Endothelial cell of umbilical vein (primary cell): ENCODE results near the gene MAPKAPK2. TPM values are rescaled to one million over a fixed set of nuclear protein-coding genes. Genes with fewer than 3 reads are reported as not detected.

Source experiments
- BruUV-seq: library from RNA; stranded (reverse); fragments of 400-500 nt; replicated peaks from 2 replicates; lab custom pipeline; 2021; lab: Mats Ljungman, UMichigan
- CTCF ChIA-PET: fragments of 300-600, 350-600 bp; sonication (Branson Sonifier 250); formaldehyde crosslinking; loops from one replicate; lab custom pipeline; 2021; ENCODE audit warnings: antibody characterized with exemption, inconsistent platforms; lab: Charles Lee
- POLR2A ChIA-PET: fragments of 300-600, 350-600 bp; sonication (Branson Sonifier 250); formaldehyde crosslinking; loops from one replicate; lab custom pipeline; 2021; ENCODE audit warnings: antibody characterized with exemption, inconsistent platforms; lab: Charles Lee
- DNase-seq: peaks from one replicate; pipeline ENCODE4 v3.0.0-alpha.2; 2011; ENCODE audit warnings: low read depth, low spot score
- FAIRE-seq: peaks from 2 replicates; lab custom pipeline; 2011; peaks lifted over from hg19 to GRCh38; lab: Jason Lieb, UNC
- H2AFZ ChIP-seq: 2 replicates; pipeline ENCODE4 v1.6.0; 2012; ENCODE audit warnings: low read depth, low read length, control low read depth, inconsistent platforms
- H3K27ac ChIP-seq: 2 replicates; pipeline ENCODE4 v1.5.1; 2011; ENCODE audit warnings: low read depth, mild to moderate bottlenecking, control low read depth, low read length, moderate library complexity; ENCODE audit not compliant: insufficient read depth
- H3K27me3 ChIP-seq, 2 experiments: 2 replicates each; pipeline versions ENCODE4 v1.6.0 to v1.6.1; 2011; ENCODE audit warnings: low read length in 2 of 2, mixed read lengths in 1 of 2; ENCODE audit not compliant: control insufficient read depth in 2 of 2, insufficient read depth in 2 of 2
- H3K36me3 ChIP-seq, 2 experiments: 2 replicates in 1 of 2; 3 replicates in 1 of 2; pipeline ENCODE4 v1.5.1; 2011; ENCODE audit warnings: low read length in 2 of 2, mild to moderate bottlenecking in 1 of 2, moderate library complexity in 1 of 2; ENCODE audit not compliant: control insufficient read depth in 2 of 2, insufficient read depth in 2 of 2; ENCODE audit errors: extremely low read depth in 1 of 2
- H3K4me1 ChIP-seq: 3 replicates; pipeline ENCODE4 v1.5.1; 2011; ENCODE audit warnings: mild to moderate bottlenecking, low read length; ENCODE audit not compliant: control insufficient read depth, insufficient read depth; ENCODE audit errors: extremely low read depth
- H3K4me2 ChIP-seq: 2 replicates; pipeline ENCODE4 v1.6.1; 2011; ENCODE audit warnings: low read length, control low read depth, mixed read lengths; ENCODE audit not compliant: insufficient read depth
- H3K4me3 ChIP-seq, 3 experiments: fragments of 200-600 bp in 1 of 3; sonication (generic), shearing (Covaris generic) in 1 of 3; replicated peaks in 1 of 3; 2 replicates each; pipeline ENCODE4 v1.5.1; 2011 to 2016; ENCODE audit warnings: control low read depth in 3 of 3, low read length in 3 of 3, mild to moderate bottlenecking in 2 of 3, inconsistent platforms in 1 of 3, low read depth in 1 of 3, moderate library complexity in 1 of 3; ENCODE audit not compliant: insufficient read depth in 1 of 3
- H3K79me2 ChIP-seq: 2 replicates; pipeline ENCODE4 v1.6.0; 2012; ENCODE audit warnings: low read length, inconsistent platforms; ENCODE audit not compliant: control insufficient read depth, insufficient read depth
- H3K9ac ChIP-seq: replicated peaks from 2 replicates; pipeline ENCODE3; 2011; ENCODE audit warnings: low read length, control low read depth; ENCODE audit not compliant: insufficient read depth; ENCODE audit errors: extremely low read depth
- H3K9me1 ChIP-seq: replicated peaks from 3 replicates; pipeline ENCODE4 v1.6.0; 2011; ENCODE audit warnings: mild to moderate bottlenecking, low read length; ENCODE audit not compliant: control insufficient read depth, insufficient read depth; ENCODE audit errors: extremely low read depth
- H3K9me3 ChIP-seq: replicated peaks from 2 replicates; pipeline ENCODE4 v1.5.1; 2012; ENCODE audit warnings: low read length, inconsistent platforms; ENCODE audit not compliant: control insufficient read depth, insufficient read depth
- H4K20me1 ChIP-seq: replicated peaks from 2 replicates; pipeline ENCODE3; 2011; ENCODE audit warnings: mild to moderate bottlenecking, low read length; ENCODE audit not compliant: control insufficient read depth, insufficient read depth; ENCODE audit errors: extremely low read depth
- EZH2 ChIP-seq: IDR thresholded peaks from 2 replicates; pipeline ENCODE4 v1.6.1; 2012; ENCODE audit warnings: borderline replicate concordance, low read depth, mild to moderate bottlenecking, moderate library complexity, low read length, inconsistent platforms; ENCODE audit not compliant: severe bottlenecking
- FOS ChIP-seq: IDR thresholded peaks from 2 replicates; pipeline ENCODE4 v1.6.1; 2011; ENCODE audit warnings: mild to moderate bottlenecking, low read length, moderate library complexity, borderline replicate concordance; ENCODE audit not compliant: insufficient read depth
- GATA2 ChIP-seq: IDR thresholded peaks from 2 replicates; pipeline ENCODE4 v1.7.0; 2011; ENCODE audit warnings: low read depth, mild to moderate bottlenecking, moderate library complexity, mixed read lengths, low read length; ENCODE audit not compliant: insufficient read length, insufficient read depth
- JUN ChIP-seq: IDR thresholded peaks from 2 replicates; pipeline ENCODE4 v1.6.1; 2011; ENCODE audit warnings: borderline replicate concordance, low read depth; ENCODE audit not compliant: insufficient read length, insufficient read depth
- MAX ChIP-seq: IDR thresholded peaks from 2 replicates; pipeline ENCODE4 v1.6.1; 2011; ENCODE audit not compliant: insufficient read depth, insufficient read length
- MYC ChIP-seq: IDR thresholded peaks from one replicate; pipeline ENCODE4 v1.6.1; 2011; ENCODE audit warnings: mild to moderate bottlenecking, low read depth, low read length
- POLR2A ChIP-seq: IDR thresholded peaks from 2 replicates; pipeline ENCODE4 v1.6.1; 2012; ENCODE audit warnings: low read depth, mild to moderate bottlenecking, control low read depth, low read length
- POLR2AphosphoS5 ChIP-seq: IDR thresholded peaks from 2 replicates; pipeline ENCODE4 v1.6.1; 2012; ENCODE audit warnings: low read depth, mild to moderate bottlenecking, control low read depth, low read length, moderate library complexity; ENCODE audit not compliant: insufficient read depth
- dilution Hi-C: fragments of 300-500 bp; cut with MboI; formaldehyde crosslinking; loops from one replicate; pipeline ENCODE4 v1.15.0; 2019; ENCODE audit warnings: low sequenced_read_pairs; ENCODE audit not compliant: extremely low pct_ligation_motif_present
- intact Hi-C: fragments of 100-400 bp; cut with micrococcal nuclease; formaldehyde crosslinking; loops from one replicate; pipeline ENCODE4 v1.10.0; 2022
- polyA plus RNA-seq, 4 experiments: library from polyadenylated mRNA; depleted of rRNA in 3 of 4; stranded (reverse) in 3 of 4; unstranded in 1 of 4; fragments of >200 nt; gene quantifications; 2 replicates each; pipeline versions ENCODE4 v1.2.1 to v1.2.3, GENCODE V29; 2011 to 2012; ENCODE audit warnings: missing spikeins in 1 of 4
- total RNA-seq: library from RNA; stranded (reverse); gene quantifications from 2 replicates; pipeline ENCODE4 v1.2.3, GENCODE V29; 2021
- TF ChIP-seq, protein P1 (sequence below), 2 donors: IDR thresholded peaks; 1 replicate in 1 of 2; 2 replicates in 1 of 2; pipeline ENCODE4 v1.5.1; 2011; ENCODE audit warnings: low read length in 2 of 2, mild to moderate bottlenecking in 2 of 2, moderate library complexity in 2 of 2, control low read depth in 1 of 2, inconsistent platforms in 1 of 2, low read depth in 1 of 2; ENCODE audit not compliant: insufficient read depth in 1 of 2; ENCODE audit errors: extremely low read depth in 1 of 2

MAPKAPK2 gene
- total and polyA plus RNA-seq, 2 donors (not counting 3 experiments of a cell fraction or from before 2014, with no cell fraction given), result 52.9 to 69.1 TPM

DNA sequence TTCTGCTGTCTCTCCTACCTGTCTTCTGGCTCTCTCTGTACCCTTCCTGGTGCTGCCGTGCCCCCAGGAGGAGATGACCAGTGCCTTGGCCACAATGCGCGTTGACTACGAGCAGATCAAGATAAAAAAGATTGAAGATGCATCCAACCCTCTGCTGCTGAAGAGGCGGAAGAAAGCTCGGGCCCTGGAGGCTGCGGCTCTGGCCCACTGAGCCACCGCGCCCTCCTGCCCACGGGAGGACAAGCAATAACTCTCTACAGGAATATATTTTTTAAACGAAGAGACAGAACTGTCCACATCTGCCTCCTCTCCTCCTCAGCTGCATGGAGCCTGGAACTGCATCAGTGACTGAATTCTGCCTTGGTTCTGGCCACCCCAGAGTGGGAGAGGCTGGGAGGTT, 47.8 kb downstream of the MAPKAPK2 start:
- dilution Hi-C loops (no loop called here), intact Hi-C loops (loop anchor here (5.0 kb wide), 1 partner anchor 765 kb away; the partner anchor contains the start of gene CR1)
- Histone ChIP-seq H3K4me2 (no peak overlapping the region), H3K9me1 (no peaks in the 10 kb centered on the region), H3K9me3 (no peaks in the 10 kb centered on the region), H3K27me3 (no peaks in the 10 kb centered on the region), H2AFZ (no peak overlapping the region), H3K79me2 (no peaks in the 10 kb centered on the region), H3K9ac (no peak overlapping the region), H3K4me3 (no peak overlapping the region), H3K4me1 (peaks cover 13% of the 10 kb centered on the region), H3K27ac (no peak overlapping the region), H4K20me1 (peaks cover 3% of the 10 kb centered on the region), H3K36me3 (peaks cover 2 to 34% of the 10 kb centered on the region in 2 experiments)
- DNase-seq (no peak), FAIRE-seq (no peak)
- no TSS peak for BruUV-seq
- ChIA-PET POLR2A (no interaction called here), CTCF (interaction anchor here (0.7 kb wide), 1 partner anchor 11 kb away, joined by 3 read pairs; no protein-coding TSS in a partner anchor)
- TF ChIP-seq POLR2AphosphoS5 (no peak), JUN (no peak), FOS (no peak), GATA2 (no peak), EZH2 (no peak), MYC (no peak), POLR2A (no peak), MAX (no peak)
- TF ChIP-seq, protein P1, sequence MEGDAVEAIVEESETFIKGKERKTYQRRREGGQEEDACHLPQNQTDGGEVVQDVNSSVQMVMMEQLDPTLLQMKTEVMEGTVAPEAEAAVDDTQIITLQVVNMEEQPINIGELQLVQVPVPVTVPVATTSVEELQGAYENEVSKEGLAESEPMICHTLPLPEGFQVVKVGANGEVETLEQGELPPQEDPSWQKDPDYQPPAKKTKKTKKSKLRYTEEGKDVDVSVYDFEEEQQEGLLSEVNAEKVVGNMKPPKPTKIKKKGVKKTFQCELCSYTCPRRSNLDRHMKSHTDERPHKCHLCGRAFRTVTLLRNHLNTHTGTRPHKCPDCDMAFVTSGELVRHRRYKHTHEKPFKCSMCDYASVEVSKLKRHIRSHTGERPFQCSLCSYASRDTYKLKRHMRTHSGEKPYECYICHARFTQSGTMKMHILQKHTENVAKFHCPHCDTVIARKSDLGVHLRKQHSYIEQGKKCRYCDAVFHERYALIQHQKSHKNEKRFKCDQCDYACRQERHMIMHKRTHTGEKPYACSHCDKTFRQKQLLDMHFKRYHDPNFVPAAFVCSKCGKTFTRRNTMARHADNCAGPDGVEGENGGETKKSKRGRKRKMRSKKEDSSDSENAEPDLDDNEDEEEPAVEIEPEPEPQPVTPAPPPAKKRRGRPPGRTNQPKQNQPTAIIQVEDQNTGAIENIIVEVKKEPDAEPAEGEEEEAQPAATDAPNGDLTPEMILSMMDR (IDR thresholded peaks at IDR 0.05; ENCODE audit: extremely low read depth in 1 of 2, insufficient read depth in 1 of 2, low read depth in 1 of 2, low read length in 2 of 2), result no peak
